H1 (cell line): ENCODE results near the gene WFDC8. TPM values are rescaled to one million over a fixed set of nuclear protein-coding genes. Genes with fewer than 3 reads are reported as not detected.

Experiments used
- CTCF ChIA-PET: fragments of 300-600 bp; sonication (Branson Sonifier 250); formaldehyde crosslinking; loops from one replicate; lab custom pipeline; 2021; ENCODE audit not compliant: partially characterized antibody; lab: Charles Lee
- POLR2A ChIA-PET: fragments of 300-600 bp; sonication (Branson Sonifier 250); formaldehyde crosslinking; loops from one replicate; lab custom pipeline; 2021; ENCODE audit warnings: inconsistent platforms; ENCODE audit not compliant: partially characterized antibody; lab: Charles Lee
- DNase-seq, 2 experiments: peaks; one replicate each; pipeline versions ENCODE4 v3.0.0 to v3.0.0-alpha.2; 2010 to 2022; ENCODE audit warnings: low spot score in 2 of 2, low read depth in 1 of 2, mixed read lengths in 1 of 2
- FAIRE-seq: peaks from 2 replicates; lab custom pipeline; 2011; peaks lifted over from hg19 to GRCh38; lab: Jason Lieb, UNC
- H2AFZ ChIP-seq: 2 replicates; pipeline ENCODE4 v1.8.1; 2012; ENCODE audit warnings: low read length, inconsistent platforms
- H2AK5ac ChIP-seq: 2 replicates; pipeline ENCODE4 v1.6.1; 2013; ENCODE audit warnings: low read depth, low read length
- H2BK120ac ChIP-seq: replicated peaks from 2 replicates; pipeline ENCODE3; 2013; ENCODE audit warnings: low read depth, low read length, inconsistent platforms
- H2BK12ac ChIP-seq: 2 replicates; pipeline ENCODE4 v1.6.1; 2013; ENCODE audit warnings: low read depth, low read length
- H2BK15ac ChIP-seq: 2 replicates; pipeline ENCODE4 v1.6.1; 2013; ENCODE audit warnings: low read length
- H2BK20ac ChIP-seq: 2 replicates; pipeline ENCODE4 v1.6.1; 2013; ENCODE audit warnings: low read length
- H2BK5ac ChIP-seq: 2 replicates; pipeline ENCODE4 v1.6.1; 2013; ENCODE audit warnings: low read depth, low read length
- H3K14ac ChIP-seq: 2 replicates; pipeline ENCODE4 v1.6.1; 2013; ENCODE audit warnings: inconsistent platforms; ENCODE audit not compliant: insufficient read length
- H3K18ac ChIP-seq: 2 replicates; pipeline ENCODE4 v1.6.1; 2013; ENCODE audit warnings: low read length; ENCODE audit errors: extremely low read depth
- H3K23ac ChIP-seq: 2 replicates; pipeline ENCODE4 v1.6.1; 2013; ENCODE audit warnings: inconsistent platforms; ENCODE audit not compliant: insufficient read length
- H3K23me2 ChIP-seq: 2 replicates; pipeline ENCODE4 v1.6.1; 2013; ENCODE audit warnings: low read depth, low read length
- H3K27ac ChIP-seq: 2 replicates; pipeline ENCODE4 v1.6.1; 2011; ENCODE audit warnings: low read depth, low read length, inconsistent platforms
- H3K27me3 ChIP-seq, 4 experiments: replicated peaks in 1 of 4; 1 replicate in 1 of 4; 2 replicates in 3 of 4; pipeline versions ENCODE4 v1.6.1 to v1.8.1; 2011 to 2013; ENCODE audit warnings: low read length in 3 of 4, mild to moderate bottlenecking in 3 of 4, inconsistent platforms in 2 of 4, mixed read lengths in 2 of 4, moderate library complexity in 1 of 4; ENCODE audit not compliant: control insufficient read depth in 3 of 4, insufficient read depth in 3 of 4; ENCODE audit errors: extremely low read depth in 1 of 4
- H3K36me3 ChIP-seq, 4 experiments: 2 replicates each; pipeline versions ENCODE4 v1.6.1 to v1.8.1; 2011 to 2013; ENCODE audit warnings: mild to moderate bottlenecking in 4 of 4, low read length in 3 of 4, moderate library complexity in 2 of 4, control low read depth in 1 of 4, inconsistent platforms in 1 of 4; ENCODE audit not compliant: insufficient read depth in 4 of 4, control insufficient read depth in 2 of 4
- H3K4ac ChIP-seq: replicated peaks from 2 replicates; pipeline ENCODE3; 2013; ENCODE audit warnings: low read length, low read depth, mixed read lengths, inconsistent platforms; ENCODE audit not compliant: insufficient read length
- H3K4me1 ChIP-seq, 4 experiments: replicated peaks in 1 of 4; 1 replicate in 1 of 4; 2 replicates in 3 of 4; pipeline versions ENCODE4 v1.6.1 to v1.8.1; 2011 to 2013; ENCODE audit warnings: low read length in 3 of 4, inconsistent platforms in 2 of 4, mixed read lengths in 1 of 4; ENCODE audit not compliant: insufficient read depth in 4 of 4, control insufficient read depth in 3 of 4
- H3K4me2 ChIP-seq, 2 experiments: 2 replicates each; pipeline versions ENCODE4 v1.6.1 to v1.8.1; 2011 to 2013; ENCODE audit warnings: low read depth in 2 of 2, low read length in 2 of 2, control low read depth in 1 of 2, inconsistent platforms in 1 of 2, mild to moderate bottlenecking in 1 of 2; ENCODE audit not compliant: insufficient read depth in 1 of 2
- H3K4me3 ChIP-seq, 4 experiments: fragments of 200-600, 300-600 bp in 1 of 4; sonication (generic), shearing (Covaris generic), sonication (Bioruptor Twin) in 1 of 4; 2 replicates each; pipeline versions ENCODE4 v1.5.1 to v1.8.1; 2011 to 2016; ENCODE audit warnings: low read length in 4 of 4, low read depth in 3 of 4, control low read depth in 2 of 4, inconsistent platforms in 2 of 4, mild to moderate bottlenecking in 2 of 4, mixed read lengths in 1 of 4, moderate library complexity in 1 of 4; ENCODE audit not compliant: insufficient read depth in 2 of 4; ENCODE audit errors: extremely low read depth in 1 of 4
- H3K56ac ChIP-seq: replicated peaks from 2 replicates; pipeline ENCODE3; 2013; ENCODE audit warnings: low read depth, mild to moderate bottlenecking, mixed read lengths, low read length, inconsistent platforms; ENCODE audit not compliant: insufficient read length
- H3K79me1 ChIP-seq: 2 replicates; pipeline ENCODE4 v1.6.1; 2013; ENCODE audit warnings: low read depth, low read length, control low read depth
- H3K79me2 ChIP-seq, 2 experiments: 2 replicates each; pipeline versions ENCODE4 v1.6.1 to v1.8.1; 2012 to 2013; ENCODE audit warnings: low read length in 2 of 2, mild to moderate bottlenecking in 2 of 2, inconsistent platforms in 1 of 2; ENCODE audit not compliant: insufficient read depth in 2 of 2, control insufficient read depth in 1 of 2
- H3K9ac ChIP-seq, 4 experiments: replicated peaks in 1 of 4; 1 replicate in 1 of 4; 2 replicates in 3 of 4; pipeline versions ENCODE4 v1.6.1 to v1.8.1; 2011 to 2013; ENCODE audit warnings: low read depth in 3 of 4, low read length in 3 of 4, control low read depth in 2 of 4, mild to moderate bottlenecking in 2 of 4, moderate library complexity in 2 of 4, inconsistent platforms in 1 of 4; ENCODE audit errors: extremely low read depth in 1 of 4
- H3K9me3 ChIP-seq, 2 experiments: 2 replicates each; pipeline versions ENCODE4 v1.6.1 to v1.8.1; 2012 to 2013; ENCODE audit warnings: mild to moderate bottlenecking in 2 of 2, moderate library complexity in 2 of 2, control low read depth in 1 of 2, inconsistent platforms in 1 of 2, low read depth in 1 of 2, low read length in 1 of 2, mixed read lengths in 1 of 2; ENCODE audit not compliant: insufficient read depth in 2 of 2
- H4K20me1 ChIP-seq, 2 experiments: replicated peaks in 1 of 2; 2 replicates each; pipeline versions ENCODE3 to v1.8.1; 2011 to 2013; ENCODE audit warnings: inconsistent platforms in 2 of 2, low read length in 2 of 2, mild to moderate bottlenecking in 1 of 2; ENCODE audit not compliant: insufficient read depth in 2 of 2, control insufficient read depth in 1 of 2
- H4K5ac ChIP-seq: 2 replicates; pipeline ENCODE4 v1.6.1; 2013; ENCODE audit warnings: low read length, low read depth, mixed read lengths, inconsistent platforms; ENCODE audit not compliant: insufficient read length
- H4K8ac ChIP-seq: 2 replicates; pipeline ENCODE4 v1.8.0; 2013; ENCODE audit warnings: mild to moderate bottlenecking, moderate library complexity, low read length, inconsistent platforms; ENCODE audit not compliant: insufficient read depth; ENCODE audit errors: extremely low read depth
- H4K91ac ChIP-seq: replicated peaks from 2 replicates; pipeline ENCODE3; 2013; ENCODE audit warnings: low read length, mixed read lengths, inconsistent platforms; ENCODE audit not compliant: insufficient read length
- ASH2L ChIP-seq: fragments of 200-600, 300-600 bp; sonication (generic); IDR thresholded peaks from one replicate; pipeline ENCODE4 v1.7.1; 2017; ENCODE audit warnings: low read length
- CTBP2 ChIP-seq: IDR thresholded peaks from 2 replicates; pipeline ENCODE4 v1.7.0; 2011; ENCODE audit warnings: borderline replicate concordance, mild to moderate bottlenecking, moderate library complexity, mixed read lengths, low read length; ENCODE audit not compliant: insufficient read depth, insufficient read length
- GTF2F1 ChIP-seq: IDR thresholded peaks from 2 replicates; pipeline ENCODE4 v1.6.1; 2012; ENCODE audit warnings: low read depth, low read length, improper control_type of control experiment, borderline replicate concordance
- RAD21 ChIP-seq, 2 experiments: IDR thresholded peaks in 1 of 2; conservative IDR thresholded peaks in 1 of 2; 2 replicates each; pipeline ENCODE4 v1.6.1; 2011; ENCODE audit warnings: low read depth in 2 of 2, low read length in 2 of 2, improper control_type of control experiment in 1 of 2, inconsistent platforms in 1 of 2, mild to moderate bottlenecking in 1 of 2, moderate library complexity in 1 of 2
- TBP ChIP-seq: IDR thresholded peaks from 2 replicates; pipeline ENCODE4 v1.6.1; 2011; ENCODE audit warnings: low read depth, low read length, improper control_type of control experiment
- YY1 ChIP-seq: IDR thresholded peaks from 2 replicates; pipeline ENCODE4 v1.6.1; 2011; ENCODE audit warnings: low read depth, mild to moderate bottlenecking, low read length
- ZNF274 ChIP-seq: IDR thresholded peaks from 2 replicates; pipeline ENCODE4 v1.7.0; 2012; ENCODE audit warnings: low read length, borderline replicate concordance; ENCODE audit errors: extremely low read depth
- WGBS, 2 experiments: shearing (Covaris generic) in 1 of 2; methylation state at CpG; one replicate each; pipeline versions ENCODE4 v1.1.6 to v1.1.7; 2013 to 2015; ENCODE audit warnings: low lambda C conversion rate in 2 of 2, mixed read lengths in 2 of 2, inconsistent platforms in 1 of 2, low coverage in 1 of 2, missing lambda C conversion rate in 1 of 2; ENCODE audit not compliant: insufficient replicate concordance in 2 of 2, insufficient coverage in 1 of 2, insufficient read length in 1 of 2; ENCODE audit errors: extremely low coverage in 1 of 2, missing lambda C conversion rate in 1 of 2; 5-methylcytosine and 5-hydroxymethylcytosine counted together
- polyA plus RNA-seq, 7 experiments: library from polyadenylated mRNA; depleted of rRNA in 3 of 7; stranded (reverse) in 5 of 7; unstranded in 2 of 7; fragments of >200 nt in 5 of 7; fragments of 200-250 nt in 2 of 7; gene quantifications; 1 replicate in 5 of 7; 2 replicates in 1 of 7; 4 replicates in 1 of 7; pipeline versions ENCODE4 v1.2.1 to v1.2.3, GENCODE V29; 2011 to 2013; ENCODE audit warnings: missing spikeins in 2 of 7, mixed read lengths in 2 of 7
- total RNA-seq: library from RNA; stranded (reverse); fragmentation: NEBNext Ultra II Directional; extraction: Animal tissue kit (Norgen Biotek cat#: 25700); gene quantifications from 2 replicates; pipeline ENCODE4 v1.2.1, GENCODE V29; 2021
- TF ChIP-seq, protein P1 (sequence below): IDR thresholded peaks from 2 replicates; pipeline ENCODE4 v1.6.1; 2011; ENCODE audit warnings: low read depth, mild to moderate bottlenecking, low read length; ENCODE audit not compliant: insufficient read depth
- TF ChIP-seq, protein P2 (sequence below): IDR thresholded peaks from 2 replicates; pipeline ENCODE4 v1.6.1; 2012; ENCODE audit warnings: inconsistent platforms

The WFDC8 gene
- total and polyA plus RNA-seq, 2 of the 8 experiments (the other 6 are each of a cell fraction or from before 2014, with no cell fraction given), result not detected

DNA sequence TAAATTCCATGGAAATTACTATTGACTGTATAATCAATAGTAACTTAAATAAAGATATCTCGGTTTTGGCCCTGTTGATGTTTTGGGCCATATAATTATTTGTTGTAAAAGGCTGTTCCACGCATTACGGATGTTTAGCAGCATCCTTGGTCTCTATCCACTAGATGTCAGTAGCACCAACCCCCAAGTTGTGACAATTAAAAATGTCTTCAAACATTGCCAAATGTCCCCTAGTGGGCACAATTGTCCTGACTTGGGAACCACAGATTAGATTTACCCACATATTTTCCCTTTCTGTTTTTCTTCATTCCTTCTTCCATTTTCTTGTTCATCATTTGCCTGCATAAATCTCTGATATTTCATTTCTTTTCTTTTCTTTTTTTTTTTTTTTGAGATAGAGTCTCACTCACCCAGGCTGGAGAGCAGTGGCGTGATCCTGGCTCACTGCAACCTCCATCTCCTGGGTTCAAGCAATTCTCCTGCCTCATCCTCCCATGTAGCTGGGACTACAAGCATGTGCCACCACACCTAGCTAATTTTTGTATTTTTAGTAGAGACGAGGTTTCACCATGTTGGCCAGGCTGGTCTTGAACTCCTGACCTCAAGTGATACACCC, 13.6 kb upstream of the WFDC8 start:
- no peak overlapping the region for H3K4me2 ChIP-seq
- H2BK12ac ChIP-seq, result peak overlapping the region; percentile 17; the same call in 1 of the 2 replicates
- no peak overlapping the region for H4K8ac ChIP-seq
- WGBS, 2 experiments, result 67% methylated on average over 4 of the region's 5 CpGs; no CpG with 5 or more reads in 1 of the 2 experiments
- peak; percentile 78 for FAIRE-seq
- H3K36me3 ChIP-seq, result no peaks in the 10 kb centered on the region
- H3K4me3 ChIP-seq, result no peak overlapping the region
- no peaks in the 10 kb centered on the region for H4K20me1 ChIP-seq
- ChIA-PET POLR2A (interaction anchor here (1.0 kb wide), 1 partner anchor 178 kb away, joined by 4 read pairs; no protein-coding TSS in a partner anchor), CTCF (interaction anchor here (0.6 to 4.8 kb wide), 12 partner anchors 10 to 182 kb away, joined by 3 to 48 read pairs (median 3); no protein-coding TSS in a partner anchor)
- H3K23me2 ChIP-seq, result no peaks in the 10 kb centered on the region
- H2AK5ac ChIP-seq, result no peak overlapping the region
- no peak overlapping the region for H3K18ac ChIP-seq
- no peak overlapping the region for H3K4ac ChIP-seq
- no peak overlapping the region for H2BK120ac ChIP-seq
- no peaks in the 10 kb centered on the region for H3K4me1 ChIP-seq
- no peak overlapping the region for H4K91ac ChIP-seq
- no peak overlapping the region for H3K56ac ChIP-seq
- H3K23ac ChIP-seq, result no peak overlapping the region
- no peak overlapping the region for H3K9ac ChIP-seq
- H3K79me2 ChIP-seq, result no peaks in the 10 kb centered on the region
- H2AFZ ChIP-seq, result no peak overlapping the region
- H3K27me3 ChIP-seq, result no peaks in the 10 kb centered on the region; a peak in 1 of 7 replicates
- DNase-seq, result no peak
- H4K5ac ChIP-seq, result no peak overlapping the region
- H2BK20ac ChIP-seq, result no peak overlapping the region
- H3K79me1 ChIP-seq, result no peaks in the 10 kb centered on the region
- no peak overlapping the region for H2BK5ac ChIP-seq
- no peak overlapping the region for H3K27ac ChIP-seq
- H2BK15ac ChIP-seq, result no peak overlapping the region
- no peaks in the 10 kb centered on the region for H3K9me3 ChIP-seq
- H3K14ac ChIP-seq, result no peak overlapping the region
- TF ChIP-seq, protein P1, sequence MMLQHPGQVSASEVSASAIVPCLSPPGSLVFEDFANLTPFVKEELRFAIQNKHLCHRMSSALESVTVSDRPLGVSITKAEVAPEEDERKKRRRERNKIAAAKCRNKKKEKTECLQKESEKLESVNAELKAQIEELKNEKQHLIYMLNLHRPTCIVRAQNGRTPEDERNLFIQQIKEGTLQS, result no peak
- no peak for TF ChIP-seq TBP
- TF ChIP-seq RAD21 (IDR thresholded peaks at IDR 0.05 in 1 of 2, conservative IDR thresholded peaks at IDR 0.05 in 1 of 2; ENCODE audit: low read depth in 2 of 2, low read length in 2 of 2), result peak; percentile 83 to 85
- TF ChIP-seq YY1, result peak; percentile 45; the same call in 1 of the 2 replicates
- TF ChIP-seq, protein P2, sequence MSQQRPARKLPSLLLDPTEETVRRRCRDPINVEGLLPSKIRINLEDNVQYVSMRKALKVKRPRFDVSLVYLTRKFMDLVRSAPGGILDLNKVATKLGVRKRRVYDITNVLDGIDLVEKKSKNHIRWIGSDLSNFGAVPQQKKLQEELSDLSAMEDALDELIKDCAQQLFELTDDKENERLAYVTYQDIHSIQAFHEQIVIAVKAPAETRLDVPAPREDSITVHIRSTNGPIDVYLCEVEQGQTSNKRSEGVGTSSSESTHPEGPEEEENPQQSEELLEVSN, result no peak
- TF ChIP-seq GTF2F1, result no peak
- TF ChIP-seq ZNF274, result no peak
- TF ChIP-seq CTBP2, result no peak
- no peak for TF ChIP-seq ASH2L
